Endothelial cell of umbilical vein (primary cell): Measurements from ENCODE around the gene PLOD1. TPM values are rescaled to one million over a fixed set of nuclear protein-coding genes. Genes with fewer than 3 reads are reported as not detected.

ENCODE experiments used
- BruUV-seq: library from RNA; stranded (reverse); fragments of 400-500 nt; replicated peaks from 2 replicates; lab custom pipeline; 2021; lab: Mats Ljungman, UMichigan
- CTCF ChIA-PET: fragments of 300-600, 350-600 bp; sonication (Branson Sonifier 250); formaldehyde crosslinking; loops from one replicate; lab custom pipeline; 2021; ENCODE audit warnings: antibody characterized with exemption, inconsistent platforms; lab: Charles Lee
- POLR2A ChIA-PET: fragments of 300-600, 350-600 bp; sonication (Branson Sonifier 250); formaldehyde crosslinking; loops from one replicate; lab custom pipeline; 2021; ENCODE audit warnings: antibody characterized with exemption, inconsistent platforms; lab: Charles Lee
- DNase-seq: peaks from one replicate; pipeline ENCODE4 v3.0.0-alpha.2; 2011; ENCODE audit warnings: low read depth, low spot score
- FAIRE-seq: peaks from 2 replicates; lab custom pipeline; 2011; peaks lifted over from hg19 to GRCh38; lab: Jason Lieb, UNC
- H2AFZ ChIP-seq: 2 replicates; pipeline ENCODE4 v1.6.0; 2012; ENCODE audit warnings: low read depth, low read length, control low read depth, inconsistent platforms
- H3K27ac ChIP-seq: 2 replicates; pipeline ENCODE4 v1.5.1; 2011; ENCODE audit warnings: low read depth, mild to moderate bottlenecking, control low read depth, low read length, moderate library complexity; ENCODE audit not compliant: insufficient read depth
- H3K27me3 ChIP-seq, 2 experiments: 2 replicates each; pipeline versions ENCODE4 v1.6.0 to v1.6.1; 2011; ENCODE audit warnings: low read length in 2 of 2, mixed read lengths in 1 of 2; ENCODE audit not compliant: control insufficient read depth in 2 of 2, insufficient read depth in 2 of 2
- H3K36me3 ChIP-seq, 2 experiments: 2 replicates in 1 of 2; 3 replicates in 1 of 2; pipeline ENCODE4 v1.5.1; 2011; ENCODE audit warnings: low read length in 2 of 2, mild to moderate bottlenecking in 1 of 2, moderate library complexity in 1 of 2; ENCODE audit not compliant: control insufficient read depth in 2 of 2, insufficient read depth in 2 of 2; ENCODE audit errors: extremely low read depth in 1 of 2
- H3K4me1 ChIP-seq: 3 replicates; pipeline ENCODE4 v1.5.1; 2011; ENCODE audit warnings: mild to moderate bottlenecking, low read length; ENCODE audit not compliant: control insufficient read depth, insufficient read depth; ENCODE audit errors: extremely low read depth
- H3K4me2 ChIP-seq: 2 replicates; pipeline ENCODE4 v1.6.1; 2011; ENCODE audit warnings: low read length, control low read depth, mixed read lengths; ENCODE audit not compliant: insufficient read depth
- H3K4me3 ChIP-seq, 3 experiments: fragments of 200-600 bp in 1 of 3; sonication (generic), shearing (Covaris generic) in 1 of 3; replicated peaks in 1 of 3; 2 replicates each; pipeline ENCODE4 v1.5.1; 2011 to 2016; ENCODE audit warnings: control low read depth in 3 of 3, low read length in 3 of 3, mild to moderate bottlenecking in 2 of 3, inconsistent platforms in 1 of 3, low read depth in 1 of 3, moderate library complexity in 1 of 3; ENCODE audit not compliant: insufficient read depth in 1 of 3
- H3K79me2 ChIP-seq: 2 replicates; pipeline ENCODE4 v1.6.0; 2012; ENCODE audit warnings: low read length, inconsistent platforms; ENCODE audit not compliant: control insufficient read depth, insufficient read depth
- H3K9ac ChIP-seq: replicated peaks from 2 replicates; pipeline ENCODE3; 2011; ENCODE audit warnings: low read length, control low read depth; ENCODE audit not compliant: insufficient read depth; ENCODE audit errors: extremely low read depth
- H3K9me1 ChIP-seq: replicated peaks from 3 replicates; pipeline ENCODE4 v1.6.0; 2011; ENCODE audit warnings: mild to moderate bottlenecking, low read length; ENCODE audit not compliant: control insufficient read depth, insufficient read depth; ENCODE audit errors: extremely low read depth
- H3K9me3 ChIP-seq: replicated peaks from 2 replicates; pipeline ENCODE4 v1.5.1; 2012; ENCODE audit warnings: low read length, inconsistent platforms; ENCODE audit not compliant: control insufficient read depth, insufficient read depth
- H4K20me1 ChIP-seq: replicated peaks from 2 replicates; pipeline ENCODE3; 2011; ENCODE audit warnings: mild to moderate bottlenecking, low read length; ENCODE audit not compliant: control insufficient read depth, insufficient read depth; ENCODE audit errors: extremely low read depth
- EZH2 ChIP-seq: IDR thresholded peaks from 2 replicates; pipeline ENCODE4 v1.6.1; 2012; ENCODE audit warnings: borderline replicate concordance, low read depth, mild to moderate bottlenecking, moderate library complexity, low read length, inconsistent platforms; ENCODE audit not compliant: severe bottlenecking
- FOS ChIP-seq: IDR thresholded peaks from 2 replicates; pipeline ENCODE4 v1.6.1; 2011; ENCODE audit warnings: mild to moderate bottlenecking, low read length, moderate library complexity, borderline replicate concordance; ENCODE audit not compliant: insufficient read depth
- GATA2 ChIP-seq: IDR thresholded peaks from 2 replicates; pipeline ENCODE4 v1.7.0; 2011; ENCODE audit warnings: low read depth, mild to moderate bottlenecking, moderate library complexity, mixed read lengths, low read length; ENCODE audit not compliant: insufficient read length, insufficient read depth
- JUN ChIP-seq: IDR thresholded peaks from 2 replicates; pipeline ENCODE4 v1.6.1; 2011; ENCODE audit warnings: borderline replicate concordance, low read depth; ENCODE audit not compliant: insufficient read length, insufficient read depth
- MYC ChIP-seq: IDR thresholded peaks from one replicate; pipeline ENCODE4 v1.6.1; 2011; ENCODE audit warnings: mild to moderate bottlenecking, low read depth, low read length
- POLR2A ChIP-seq: IDR thresholded peaks from 2 replicates; pipeline ENCODE4 v1.6.1; 2012; ENCODE audit warnings: low read depth, mild to moderate bottlenecking, control low read depth, low read length
- POLR2AphosphoS5 ChIP-seq: IDR thresholded peaks from 2 replicates; pipeline ENCODE4 v1.6.1; 2012; ENCODE audit warnings: low read depth, mild to moderate bottlenecking, control low read depth, low read length, moderate library complexity; ENCODE audit not compliant: insufficient read depth
- dilution Hi-C: fragments of 300-500 bp; cut with MboI; formaldehyde crosslinking; loops from one replicate; pipeline ENCODE4 v1.15.0; 2019; ENCODE audit warnings: low sequenced_read_pairs; ENCODE audit not compliant: extremely low pct_ligation_motif_present
- intact Hi-C: fragments of 100-400 bp; cut with micrococcal nuclease; formaldehyde crosslinking; loops from one replicate; pipeline ENCODE4 v1.10.0; 2022
- polyA plus RNA-seq, 4 experiments: library from polyadenylated mRNA; depleted of rRNA in 3 of 4; stranded (reverse) in 3 of 4; unstranded in 1 of 4; fragments of >200 nt; gene quantifications; 2 replicates each; pipeline versions ENCODE4 v1.2.1 to v1.2.3, GENCODE V29; 2011 to 2012; ENCODE audit warnings: missing spikeins in 1 of 4
- total RNA-seq: library from RNA; stranded (reverse); gene quantifications from 2 replicates; pipeline ENCODE4 v1.2.3, GENCODE V29; 2021
- TF ChIP-seq, protein P1 (sequence below), 2 donors: IDR thresholded peaks; 1 replicate in 1 of 2; 2 replicates in 1 of 2; pipeline ENCODE4 v1.5.1; 2011; ENCODE audit warnings: low read length in 2 of 2, mild to moderate bottlenecking in 2 of 2, moderate library complexity in 2 of 2, control low read depth in 1 of 2, inconsistent platforms in 1 of 2, low read depth in 1 of 2; ENCODE audit not compliant: insufficient read depth in 1 of 2; ENCODE audit errors: extremely low read depth in 1 of 2
- TF ChIP-seq, protein P2 (sequence below): IDR thresholded peaks from 2 replicates; pipeline ENCODE4 v1.6.1; 2011; ENCODE audit not compliant: insufficient read depth, insufficient read length

PLOD1 gene
- total and polyA plus RNA-seq, 2 donors (not counting 3 experiments of a cell fraction or from before 2014, with no cell fraction given): 260 to 412 TPM

DNA sequence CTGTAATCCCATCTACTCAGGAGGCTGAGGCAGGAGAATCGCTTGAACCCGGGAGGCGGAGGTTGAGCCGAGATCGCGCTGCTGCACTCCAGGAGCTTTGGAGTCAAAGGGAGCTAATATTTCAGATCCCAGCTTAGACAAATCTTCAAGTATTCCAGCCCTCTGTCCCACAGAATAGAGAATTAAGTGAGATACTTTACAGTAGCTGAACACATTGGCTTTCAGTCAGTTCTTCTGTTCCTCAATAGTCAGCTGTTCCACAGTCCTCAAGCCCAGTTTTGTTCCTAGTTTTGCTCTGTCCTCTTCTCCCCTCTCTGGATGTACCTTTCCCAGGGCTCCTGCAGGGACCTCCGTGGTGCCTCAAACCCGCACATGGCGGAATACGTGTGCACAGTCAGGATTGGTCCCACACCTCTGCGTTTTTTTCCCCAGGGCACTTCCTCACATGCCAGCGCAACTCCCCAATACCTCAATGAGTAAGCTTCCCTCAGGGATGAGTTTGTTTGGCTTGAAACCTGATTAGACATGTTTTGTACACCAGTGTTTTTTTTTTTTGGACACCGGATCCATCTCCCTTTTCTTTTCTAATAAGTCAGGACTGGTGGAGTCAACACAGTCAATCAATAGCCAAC, 47.0 kb downstream of the PLOD1 start:
- dilution Hi-C loops: no loop called here
- ChIA-PET POLR2A (interaction anchor here (0.8 to 4.3 kb wide), 2 partner anchors 38 to 73 kb away, joined by 5 to 100 read pairs; partner anchors contain the start of gene MIIP), CTCF (interaction anchor here (0.9 to 1.7 kb wide), 5 partner anchors 47 to 142 kb away, joined by 3 to 6 read pairs (median 4); partner anchors contain the start of gene PLOD1)
- Histone ChIP-seq H3K27ac (no peak overlapping the region), H3K4me2 (peak overlapping the region; percentile 5), H3K9me1 (no peaks in the 10 kb centered on the region), H3K36me3 (peaks cover 5 to 14% of the 10 kb centered on the region in 2 experiments), H3K27me3 (no peaks in the 10 kb centered on the region), H3K9me3 (no peaks in the 10 kb centered on the region), H3K79me2 (peaks cover 55% of the 10 kb centered on the region), H2AFZ (no peak overlapping the region), H3K4me3 (no peak overlapping the region), H3K4me1 (peaks cover 31% of the 10 kb centered on the region), H4K20me1 (no peaks in the 10 kb centered on the region), H3K9ac (no peak overlapping the region)
- no TSS peak for BruUV-seq
- intact Hi-C loops: loop anchor here (2.0 to 5.0 kb wide), 2 partner anchors 37 to 299 kb away; partner anchors contain the start of genes MAD2L2 and MIIP
- TF ChIP-seq FOS: no peak
- TF ChIP-seq POLR2A: no peak
- TF ChIP-seq, protein P1, sequence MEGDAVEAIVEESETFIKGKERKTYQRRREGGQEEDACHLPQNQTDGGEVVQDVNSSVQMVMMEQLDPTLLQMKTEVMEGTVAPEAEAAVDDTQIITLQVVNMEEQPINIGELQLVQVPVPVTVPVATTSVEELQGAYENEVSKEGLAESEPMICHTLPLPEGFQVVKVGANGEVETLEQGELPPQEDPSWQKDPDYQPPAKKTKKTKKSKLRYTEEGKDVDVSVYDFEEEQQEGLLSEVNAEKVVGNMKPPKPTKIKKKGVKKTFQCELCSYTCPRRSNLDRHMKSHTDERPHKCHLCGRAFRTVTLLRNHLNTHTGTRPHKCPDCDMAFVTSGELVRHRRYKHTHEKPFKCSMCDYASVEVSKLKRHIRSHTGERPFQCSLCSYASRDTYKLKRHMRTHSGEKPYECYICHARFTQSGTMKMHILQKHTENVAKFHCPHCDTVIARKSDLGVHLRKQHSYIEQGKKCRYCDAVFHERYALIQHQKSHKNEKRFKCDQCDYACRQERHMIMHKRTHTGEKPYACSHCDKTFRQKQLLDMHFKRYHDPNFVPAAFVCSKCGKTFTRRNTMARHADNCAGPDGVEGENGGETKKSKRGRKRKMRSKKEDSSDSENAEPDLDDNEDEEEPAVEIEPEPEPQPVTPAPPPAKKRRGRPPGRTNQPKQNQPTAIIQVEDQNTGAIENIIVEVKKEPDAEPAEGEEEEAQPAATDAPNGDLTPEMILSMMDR (IDR thresholded peaks at IDR 0.05; ENCODE audit: extremely low read depth in 1 of 2, insufficient read depth in 1 of 2, low read depth in 1 of 2, low read length in 2 of 2): no peak
- TF ChIP-seq POLR2AphosphoS5: no peak
- TF ChIP-seq MYC: no peak
- TF ChIP-seq, protein P2, sequence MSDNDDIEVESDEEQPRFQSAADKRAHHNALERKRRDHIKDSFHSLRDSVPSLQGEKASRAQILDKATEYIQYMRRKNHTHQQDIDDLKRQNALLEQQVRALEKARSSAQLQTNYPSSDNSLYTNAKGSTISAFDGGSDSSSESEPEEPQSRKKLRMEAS: no peak
- no peak for TF ChIP-seq EZH2
- TF ChIP-seq JUN: no peak
- no peak for TF ChIP-seq GATA2
- DNase-seq: no peak
- FAIRE-seq: no peak
